Keratinocyte (primary cell): ENCODE results near the gene NFKB2. TPM values are rescaled to one million over a fixed set of nuclear protein-coding genes. Genes with fewer than 3 reads are reported as not detected.

Source experiments
- DNase-seq: peaks from one replicate; pipeline ENCODE4 v3.0.0-alpha.2; 2011; ENCODE audit warnings: low read depth, missing footprints, low spot score
- FAIRE-seq: peaks from 2 replicates; lab custom pipeline; 2011; peaks lifted over from hg19 to GRCh38; lab: Jason Lieb, UNC
- H2AFZ ChIP-seq: 2 replicates; pipeline ENCODE4 v1.6.0; 2012; ENCODE audit warnings: low read length, control low read depth, inconsistent platforms; ENCODE audit not compliant: control insufficient read depth
- H3K27ac ChIP-seq: 2 replicates; pipeline ENCODE4 v1.5.1; 2011; ENCODE audit warnings: low read length; ENCODE audit not compliant: control insufficient read depth, insufficient read depth
- H3K27me3 ChIP-seq: 3 replicates; pipeline ENCODE4 v1.6.0; 2011; ENCODE audit warnings: low read length; ENCODE audit not compliant: control insufficient read depth, insufficient read depth; ENCODE audit errors: extremely low read depth
- H3K36me3 ChIP-seq, 2 experiments: 2 replicates in 1 of 2; 3 replicates in 1 of 2; pipeline ENCODE4 v1.5.1; 2011; ENCODE audit warnings: low read length in 2 of 2, mild to moderate bottlenecking in 1 of 2; ENCODE audit not compliant: control insufficient read depth in 2 of 2, insufficient read depth in 2 of 2; ENCODE audit errors: extremely low read depth in 1 of 2
- H3K4me1 ChIP-seq: 3 replicates; pipeline ENCODE4 v1.5.1; 2011; ENCODE audit warnings: low read length; ENCODE audit not compliant: control insufficient read depth, insufficient read depth; ENCODE audit errors: extremely low read depth
- H3K4me2 ChIP-seq: 3 replicates; pipeline ENCODE4 v1.6.0; 2011; ENCODE audit warnings: low read depth, low read length; ENCODE audit not compliant: control insufficient read depth, insufficient read depth; ENCODE audit errors: extremely low read depth
- H3K4me3 ChIP-seq, 3 experiments: fragments of 200-600 bp in 1 of 3; sonication (generic) in 1 of 3; 2 replicates in 2 of 3; 3 replicates in 1 of 3; pipeline ENCODE4 v1.5.1; 2011 to 2016; ENCODE audit warnings: low read length in 3 of 3, mild to moderate bottlenecking in 3 of 3, control low read depth in 2 of 3, inconsistent platforms in 1 of 3, low read depth in 1 of 3, mixed read lengths in 1 of 3, mixed run types in 1 of 3, moderate library complexity in 1 of 3; ENCODE audit not compliant: control insufficient read depth in 2 of 3, insufficient read depth in 2 of 3; ENCODE audit errors: extremely low read depth in 1 of 3
- H3K79me2 ChIP-seq: 2 replicates; pipeline ENCODE4 v1.6.0; 2012; ENCODE audit warnings: low read length; ENCODE audit not compliant: control insufficient read depth, insufficient read depth
- H3K9ac ChIP-seq: 3 replicates; pipeline ENCODE4 v1.6.0; 2011; ENCODE audit warnings: low read length; ENCODE audit not compliant: control insufficient read depth, insufficient read depth; ENCODE audit errors: extremely low read depth
- H3K9me1 ChIP-seq: 3 replicates; pipeline ENCODE4 v1.6.0; 2011; ENCODE audit warnings: low read length; ENCODE audit not compliant: control insufficient read depth, insufficient read depth; ENCODE audit errors: extremely low read depth
- H3K9me3 ChIP-seq: 2 replicates; pipeline ENCODE4 v1.5.1; 2012; ENCODE audit warnings: low read depth, low read length; ENCODE audit not compliant: control insufficient read depth
- H4K20me1 ChIP-seq: 3 replicates; pipeline ENCODE4 v1.6.0; 2011; ENCODE audit warnings: low read length; ENCODE audit not compliant: control insufficient read depth, insufficient read depth; ENCODE audit errors: extremely low read depth
- CTCF ChIP-seq, 3 experiments: IDR thresholded peaks in 1 of 3; conservative IDR thresholded peaks in 1 of 3; optimal IDR thresholded peaks in 1 of 3; 2 replicates in 2 of 3; 3 replicates in 1 of 3; pipeline versions ENCODE3 to v1.5.1; 2011; ENCODE audit warnings: low read length in 3 of 3, mild to moderate bottlenecking in 3 of 3, moderate library complexity in 2 of 3, control low read depth in 1 of 3, inconsistent platforms in 1 of 3; ENCODE audit not compliant: insufficient read depth in 2 of 3; ENCODE audit errors: extremely low read depth in 1 of 3
- EZH2 ChIP-seq: IDR thresholded peaks from one replicate; pipeline ENCODE4 v1.6.1; 2012; ENCODE audit warnings: inconsistent platforms, mild to moderate bottlenecking, low read length, moderate library complexity
- dilution Hi-C: fragments of 300-500 bp; cut with MboI; formaldehyde crosslinking; loops from one replicate; pipeline ENCODE4 v1.7.0; 2020; ENCODE audit warnings: low sequenced_read_pairs; ENCODE audit not compliant: extremely low pct_ligation_motif_present
- polyA plus RNA-seq, 5 experiments: library from polyadenylated mRNA; depleted of rRNA in 3 of 5; stranded (reverse) in 3 of 5; stranded (forward) in 1 of 5; unstranded in 1 of 5; fragments of >200 nt; gene quantifications; 1 replicate in 1 of 5; 2 replicates in 3 of 5; 3 replicates in 1 of 5; pipeline versions ENCODE4 v1.2.1 to v1.2.3, GENCODE V29; 2011 to 2012; ENCODE audit warnings: missing spikeins in 2 of 5, low read depth in 1 of 5, low replicate concordance in 1 of 5

The NFKB2 gene
- polyA plus RNA-seq, 1 donor (not counting 4 experiments of a cell fraction or from before 2014, with no cell fraction given): 14.8 TPM

DNA sequence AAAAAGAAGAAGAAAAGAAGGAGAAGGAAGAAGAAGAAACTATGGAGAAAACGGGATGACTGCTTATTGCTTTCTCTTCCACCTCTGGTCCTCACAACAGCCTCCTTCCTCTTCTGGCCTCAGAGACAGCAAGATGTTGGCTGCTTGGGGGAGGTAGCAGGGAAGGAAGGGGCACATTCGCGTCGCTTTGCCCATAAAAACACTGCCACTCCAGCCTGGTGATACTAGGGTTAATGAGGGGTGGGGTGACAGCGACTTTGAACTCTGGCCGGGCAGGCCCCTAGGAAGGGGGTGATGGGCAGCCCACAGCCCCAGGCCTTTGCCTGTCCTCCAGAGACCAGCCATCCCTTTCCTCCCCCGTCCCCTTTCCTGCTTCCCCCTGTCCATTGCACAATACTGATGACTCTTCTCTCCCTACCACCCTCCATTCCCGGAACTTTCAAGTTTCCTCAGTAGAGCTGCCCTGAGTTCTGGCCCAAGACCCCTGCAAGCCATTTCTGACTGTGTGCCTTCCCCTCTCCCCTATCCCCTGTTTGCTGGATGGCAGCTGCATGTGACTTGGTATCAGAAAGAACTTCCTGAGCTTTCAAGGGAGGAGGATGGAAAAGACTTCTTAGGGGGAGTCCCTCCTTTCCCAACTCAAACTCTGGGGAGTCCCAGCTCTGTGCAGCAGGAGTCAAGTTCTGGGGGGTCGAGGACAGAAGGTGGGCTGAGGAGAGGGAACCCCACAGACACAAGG lies 39.1 kb downstream of the NFKB2 start:
- TF ChIP-seq EZH2 (no peak), CTCF (optimal IDR thresholded peaks at IDR 0.05 in 1 of 3, IDR thresholded peaks at IDR 0.05 in 1 of 3, conservative IDR thresholded peaks at IDR 0.05 in 1 of 3; ENCODE audit: extremely low read depth in 1 of 3, insufficient read depth in 2 of 3, low read length in 3 of 3) (no peak)
- Histone ChIP-seq H3K79me2 (peaks cover 10% of the 10 kb centered on the region), H3K27ac (no peak overlapping the region), H2AFZ (no peak overlapping the region), H3K4me1 (peaks cover 6% of the 10 kb centered on the region), H3K9me1 (no peaks in the 10 kb centered on the region), H3K9ac (no peak overlapping the region), H3K27me3 (peaks cover 20% of the 10 kb centered on the region), H3K4me3 (no peak overlapping the region), H3K36me3 (peaks cover 0 to under 1% of the 10 kb centered on the region in 2 experiments), H3K4me2 (no peak overlapping the region), H3K9me3 (no peaks in the 10 kb centered on the region), H4K20me1 (no peaks in the 10 kb centered on the region)
- dilution Hi-C loops: no loop called here
- FAIRE-seq (no peak), DNase-seq (no peak)

DNA sequence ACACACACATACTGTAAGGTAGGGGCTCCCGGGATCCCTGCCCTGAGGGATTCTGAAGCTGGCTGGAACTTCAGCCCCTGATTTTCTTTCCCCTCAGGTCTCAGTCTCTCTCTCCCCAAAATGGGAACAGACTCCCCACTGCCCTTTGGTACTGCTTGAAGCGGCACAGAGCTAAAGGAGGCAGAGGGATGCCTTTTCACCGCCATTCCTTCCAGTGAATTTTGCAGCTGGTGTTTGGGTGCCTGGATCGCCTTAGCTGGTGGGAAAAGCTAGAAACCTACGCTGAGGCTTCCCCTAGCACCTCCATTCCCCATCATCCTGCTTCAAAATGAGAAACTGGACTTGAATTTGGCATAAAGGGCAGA lies 39.6 kb downstream of the NFKB2 start:
- FAIRE-seq: no peak
- H3K27ac ChIP-seq: no peak overlapping the region
- no peaks in the 10 kb centered on the region for H3K9me3 ChIP-seq
- H3K9ac ChIP-seq: no peak overlapping the region
- DNase-seq: no peak
- no peaks in the 10 kb centered on the region for H3K36me3 ChIP-seq
- H2AFZ ChIP-seq: no peak overlapping the region
- H3K9me1 ChIP-seq: no peaks in the 10 kb centered on the region
- peaks cover 10% of the 10 kb centered on the region for H3K79me2 ChIP-seq
- TF ChIP-seq CTCF (optimal IDR thresholded peaks at IDR 0.05 in 1 of 3, IDR thresholded peaks at IDR 0.05 in 1 of 3, conservative IDR thresholded peaks at IDR 0.05 in 1 of 3; ENCODE audit: extremely low read depth in 1 of 3, insufficient read depth in 2 of 3, low read length in 3 of 3): no peak
- TF ChIP-seq EZH2: peak; percentile 28
- no peak overlapping the region for H3K4me3 ChIP-seq
- no peaks in the 10 kb centered on the region for H4K20me1 ChIP-seq
- H3K4me2 ChIP-seq: no peak overlapping the region
- peaks cover 20% of the 10 kb centered on the region for H3K27me3 ChIP-seq
- dilution Hi-C loops: no loop called here
- peaks cover 6% of the 10 kb centered on the region for H3K4me1 ChIP-seq
